GM10266 (cell line): ENCODE data around the gene KRTAP10-4.
"Not testable (repeated sequence)": the region's sequence is repeated elsewhere in the genome, so short reads cannot be mapped to it uniquely, and the experiment has no call there.

Source experiments
- DNase-seq: peaks from one replicate; pipeline ENCODE4 v3.0.0; 2012; ENCODE audit errors: extremely low spot score
- CTCF ChIP-seq: IDR thresholded peaks from 2 replicates; pipeline ENCODE4 v1.5.1; 2012; ENCODE audit warnings: mild to moderate bottlenecking, low read depth; ENCODE audit not compliant: control insufficient read depth, insufficient read depth; ENCODE audit errors: missing control alignments

Gene KRTAP10-4

GRCh38 chr21:44579833-44580144 is 6.3 kb downstream of the KRTAP10-4 start:
- no peak for DNase-seq
- TF ChIP-seq CTCF = no peak

GRCh38 chr21:44580231-44580821 is 6.8 kb downstream of the KRTAP10-4 start, which contains the start of gene KRTAP10-5:
TSS of gene KRTAP10-5 (minus strand) at chr21:44580604. CDS start at chr21:44580578, 26 bp downstream.
- not testable (repeated sequence) for DNase-seq

- no peak for DNase-seq
- TF ChIP-seq CTCF = no peak
Observed at GRCh38 chr21:44581158-44581557, 7.6 kb downstream of the KRTAP10-4 start.

- no peak for DNase-seq
- TF ChIP-seq CTCF = no peak
Observed at GRCh38 chr21:44582055-44582454, 8.5 kb downstream of the KRTAP10-4 start.

- TF ChIP-seq CTCF = no peak
- DNase-seq = no peak
Observed at GRCh38 chr21:44583089-44583799, 9.7 kb downstream of the KRTAP10-4 start.

- TF ChIP-seq CTCF = no peak
- no peak for DNase-seq
Observed at GRCh38 chr21:44583800-44584147, 10.2 kb downstream of the KRTAP10-4 start.

GRCh38 chr21:44585892-44586291 is 12.4 kb downstream of the KRTAP10-4 start:
- TF ChIP-seq CTCF = no peak
- no peak for DNase-seq
